GM23338 (cell line): ENCODE measurements around the gene TMCC1. TPM values are rescaled to one million over a fixed set of nuclear protein-coding genes. Genes with fewer than 3 reads are reported as not detected.

ENCODE experiments used
- ATAC-seq: fragments of 200-7000 bp; cut with Tn5 transposase; 3 replicates; pipeline ENCODE4 v1.9.1; 2020
- DNase-seq: peaks from one replicate; pipeline ENCODE4 v3.0.0-alpha.2; 2015; ENCODE audit warnings: low spot score
- H2AFZ ChIP-seq: fragments of 200-600 bp; sonication (generic); 2 replicates; pipeline ENCODE4 v1.8.0; 2016; ENCODE audit warnings: antibody characterized with exemption, mild to moderate bottlenecking, moderate library complexity
- H3F3A ChIP-seq: fragments of 200-600 bp; sonication (generic); replicated peaks from 2 replicates; pipeline ENCODE4 v1.8.0; 2017; ENCODE audit warnings: antibody characterized with exemption, mixed run types, low read depth
- H3K27ac ChIP-seq: fragments of 200-600 bp; sonication (generic); 2 replicates; pipeline ENCODE4 v1.6.1; 2016; ENCODE audit warnings: low read depth
- H3K27me3 ChIP-seq: fragments of 200-600 bp; sonication (generic); 2 replicates; pipeline ENCODE4 v1.8.0; 2016; ENCODE audit warnings: mild to moderate bottlenecking, mixed run types, moderate library complexity; ENCODE audit not compliant: insufficient read depth
- H3K36me3 ChIP-seq: fragments of 200-600 bp; sonication (generic); 2 replicates; pipeline ENCODE4 v1.8.0; 2016; ENCODE audit warnings: mild to moderate bottlenecking; ENCODE audit not compliant: insufficient read depth
- H3K4me1 ChIP-seq: fragments of 200-600 bp; sonication (generic); 2 replicates; pipeline ENCODE4 v1.8.0; 2016; ENCODE audit warnings: mild to moderate bottlenecking, moderate library complexity; ENCODE audit not compliant: insufficient read depth
- H3K4me2 ChIP-seq: fragments of 200-600 bp; sonication (generic); 2 replicates; pipeline ENCODE4 v1.7.1; 2017; ENCODE audit warnings: mixed run types
- H3K4me3 ChIP-seq: fragments of 200-600 bp; sonication (generic); 2 replicates; pipeline ENCODE4 v1.6.1; 2016; ENCODE audit warnings: mixed run types
- H3K79me2 ChIP-seq: fragments of 200-600 bp; sonication (generic); replicated peaks from 2 replicates; pipeline ENCODE4 v1.8.0; 2017; ENCODE audit warnings: mild to moderate bottlenecking; ENCODE audit not compliant: insufficient read depth
- H3K9me2 ChIP-seq: fragments of 200-600 bp; sonication (generic); 2 replicates; pipeline ENCODE4 v1.8.0; 2017; ENCODE audit not compliant: insufficient read depth
- H4K20me1 ChIP-seq: fragments of 200-600 bp; sonication (generic); replicated peaks from 2 replicates; pipeline ENCODE4 v1.8.0; 2017; ENCODE audit warnings: mild to moderate bottlenecking; ENCODE audit not compliant: insufficient read depth
- H3K27ac Mint-ChIP-seq: 2 replicates; pipeline ENCODE4 v1.8.0; 2020; ENCODE audit warnings: inconsistent platforms, mild to moderate bottlenecking, moderate library complexity, mixed read lengths
- H3K27me3 Mint-ChIP-seq: 3 replicates; pipeline ENCODE4 v1.8.0; 2022; ENCODE audit warnings: low read depth, mild to moderate bottlenecking, moderate library complexity, mixed read lengths, inconsistent platforms; ENCODE audit not compliant: insufficient read depth, poor library complexity
- H3K36me3 Mint-ChIP-seq: 3 replicates; pipeline ENCODE4 v1.8.0; 2021; ENCODE audit warnings: low read depth, mild to moderate bottlenecking, inconsistent platforms, moderate library complexity, mixed read lengths
- H3K4me1 Mint-ChIP-seq: 3 replicates; pipeline ENCODE4 v1.8.0; 2020; ENCODE audit warnings: mild to moderate bottlenecking, inconsistent platforms, mixed read lengths
- H3K4me3 Mint-ChIP-seq: 3 replicates; pipeline ENCODE4 v1.8.0; 2021; ENCODE audit warnings: moderate library complexity, mild to moderate bottlenecking, inconsistent platforms, mixed read lengths
- H3K9me3 Mint-ChIP-seq: 3 replicates; pipeline ENCODE4 v1.8.0; 2020; ENCODE audit warnings: moderate library complexity, mild to moderate bottlenecking, inconsistent platforms, mixed read lengths
- CREB1 ChIP-seq: fragments of 250-450 bp; sonication (Bioruptor Pico); IDR thresholded peaks from 2 replicates; pipeline ENCODE4 v1.5.0; 2020; ENCODE audit warnings: low read depth, mild to moderate bottlenecking, moderate library complexity
- CTCF ChIP-seq, 2 experiments: fragments of 200-600 bp in 1 of 2; sonication (generic) in 1 of 2; conservative IDR thresholded peaks; 2 replicates each; pipeline versions ENCODE4 v1.5.1 to v1.6.1; 2016 to 2017; ENCODE audit warnings: antibody characterized with exemption in 2 of 2, low read depth in 2 of 2, mild to moderate bottlenecking in 2 of 2, moderate library complexity in 1 of 2
- ETS1 ChIP-seq: IDR thresholded peaks from 2 replicates; pipeline ENCODE4 v1.6.1; 2016; ENCODE audit warnings: antibody characterized with exemption
- EZH2 ChIP-seq: fragments of 200-600 bp; sonication (generic); IDR thresholded peaks from one replicate; pipeline ENCODE4 v1.8.0; 2017; ENCODE audit warnings: antibody characterized with exemption, mild to moderate bottlenecking, low read depth; ENCODE audit not compliant: unreplicated experiment
- EZH2phosphoT487 ChIP-seq: fragments of 200-600 bp; sonication (generic); IDR thresholded peaks from one replicate; pipeline ENCODE4 v1.8.1; 2018; ENCODE audit warnings: antibody characterized with exemption; ENCODE audit not compliant: unreplicated experiment
- JUNB ChIP-seq: IDR thresholded peaks from one replicate; pipeline ENCODE4 v1.6.1; 2016; ENCODE audit warnings: antibody characterized with exemption; ENCODE audit not compliant: unreplicated experiment
- NANOG ChIP-seq: IDR thresholded peaks from 2 replicates; pipeline ENCODE4 v1.6.1; 2016; ENCODE audit warnings: antibody characterized with exemption, borderline replicate concordance
- POLR2AphosphoS5 ChIP-seq: IDR thresholded peaks from 2 replicates; pipeline ENCODE4 v1.6.1; 2016; ENCODE audit warnings: antibody characterized with exemption, low read depth
- REST ChIP-seq: IDR thresholded peaks from one replicate; pipeline ENCODE4 v1.6.1; 2018; ENCODE audit warnings: antibody characterized with exemption; ENCODE audit not compliant: unreplicated experiment
- STAT1 ChIP-seq: IDR thresholded peaks from one replicate; pipeline ENCODE4 v1.6.1; 2016; ENCODE audit warnings: antibody characterized with exemption; ENCODE audit not compliant: unreplicated experiment
- ZNF114 ChIP-seq: fragments of 250-450 bp; sonication (Bioruptor Pico); IDR thresholded peaks from 2 replicates; pipeline ENCODE4 v1.5.0; 2020; ENCODE audit warnings: mild to moderate bottlenecking, moderate library complexity
- ZNF331 ChIP-seq: fragments of 250-450 bp; sonication (Bioruptor Pico); IDR thresholded peaks from 2 replicates; pipeline ENCODE4 v1.5.0; 2020; ENCODE audit warnings: low read depth, mild to moderate bottlenecking, moderate library complexity
- ZNF462 ChIP-seq: fragments of 250-450 bp; sonication (Bioruptor Pico); IDR thresholded peaks from 2 replicates; pipeline ENCODE4 v1.5.0; 2020; ENCODE audit warnings: mild to moderate bottlenecking, moderate library complexity
- polyA plus RNA-seq: library from polyadenylated mRNA; unstranded; fragments of >200 nt; fragmentation: Nextera tagmentation; extraction: Ambion mirVana; gene quantifications from 2 replicates; pipeline ENCODE4 v1.2.1, GENCODE V29; 2016
- total RNA-seq: library from RNA; depleted of rRNA; stranded (reverse); fragments of >200 nt; shearing (Covaris generic); gene quantifications from 2 replicates; pipeline ENCODE4 v1.2.3, GENCODE V29; 2014

TMCC1 gene
- total and polyA plus RNA-seq, 2 experiments from 2014 or later = 8.2 to 18.4 TPM

GRCh38 chr3:129812589-129812988 lies 80.9 kb downstream of the TMCC1 start:
- Histone ChIP-seq H3K36me3 (no peaks in the 10 kb centered on the region), H2AFZ (no peak overlapping the region), H3K79me2 (peaks cover 16% of the 10 kb centered on the region; the same call in 1 of the 2 replicates), H3K27ac (no peak overlapping the region), H4K20me1 (no peaks in the 10 kb centered on the region), H3K9me2 (no peaks in the 10 kb centered on the region), H3K4me1 (no peaks in the 10 kb centered on the region), H3K4me3 (no peak overlapping the region), H3F3A (no peaks in the 10 kb centered on the region), H3K27me3 (no peaks in the 10 kb centered on the region), H3K4me2 (no peak overlapping the region)
- Mint-ChIP-seq H3K27me3 (no peaks in the 10 kb centered on the region), H3K9me3 (no peaks in the 10 kb centered on the region), H3K27ac (no peak overlapping the region), H3K36me3 (no peaks in the 10 kb centered on the region), H3K4me3 (no peak overlapping the region), H3K4me1 (no peaks in the 10 kb centered on the region)
- TF ChIP-seq POLR2AphosphoS5 = no peak
- TF ChIP-seq JUNB = no peak
- no peak for TF ChIP-seq ZNF462
- TF ChIP-seq ZNF114 (CRISPR knock-in tag) = no peak
- TF ChIP-seq STAT1 = no peak
- no peak for TF ChIP-seq NANOG
- no peak for TF ChIP-seq CTCF (conservative IDR thresholded peaks at IDR 0.05; ENCODE audit: low read depth in 2 of 2)
- no peak for TF ChIP-seq EZH2phosphoT487
- TF ChIP-seq ZNF331 = no peak
- no peak for TF ChIP-seq ETS1
- TF ChIP-seq CREB1 = no peak
- TF ChIP-seq EZH2 = no peak
- no peak for TF ChIP-seq REST
- no peak for ATAC-seq
- DNase-seq = no peak
